HCT116 (cell line): Measurements from ENCODE around the gene GLCE. TPM values are rescaled to one million over a fixed set of nuclear protein-coding genes. Genes with fewer than 3 reads are reported as not detected.

Source experiments
- ATAC-seq: fragments of 200-7000 bp; cut with Tn5 transposase; 2 replicates; pipeline ENCODE4 v1.9.1; 2020; ENCODE audit warnings: mild to moderate bottlenecking, moderate library complexity
- BruUV-seq: library from RNA; stranded (reverse); fragments of 400-500 nt; replicated peaks from 2 replicates; lab custom pipeline; 2021; lab: Mats Ljungman, UMichigan
- CTCF ChIA-PET: fragments of 300-600 bp; sonication (Branson Sonifier 250); formaldehyde crosslinking; loops from one replicate; lab custom pipeline; 2021; ENCODE audit warnings: antibody characterized with exemption; lab: Charles Lee
- POLR2A ChIA-PET: fragments of 300-600, 350-600 bp; sonication (Branson Sonifier 250); formaldehyde crosslinking; loops from one replicate; lab custom pipeline; 2021; ENCODE audit warnings: antibody characterized with exemption; lab: Charles Lee
- RAD21 ChIA-PET, 2 experiments: fragments of 300-600 bp; sonication (Branson Sonifier 250); formaldehyde crosslinking; loops; one replicate each; lab custom pipeline; 2023; ENCODE audit warnings: low total read pairs in 2 of 2; ENCODE audit not compliant: uncharacterized antibody in 2 of 2, unreplicated experiment in 2 of 2, low non-redundant PET in 1 of 2; lab: Charles Lee
- DNase-seq: peaks from one replicate; pipeline ENCODE4 v3.0.0-alpha.2; 2010; ENCODE audit warnings: low read depth, low spot score
- H2AFZ ChIP-seq: fragments of 200-600 bp; shearing (Covaris generic), sonication (generic); 2 replicates; pipeline ENCODE4 v1.6.1; 2017; ENCODE audit warnings: low read depth, mixed run types, mixed read lengths, antibody characterized with exemption, low read length; ENCODE audit not compliant: poor library complexity, severe bottlenecking
- H3K27ac ChIP-seq: 2 replicates; pipeline ENCODE4 v1.5.1; 2012; ENCODE audit warnings: low read depth, low read length
- H3K27me3 ChIP-seq: fragments of 200-600 bp; sonication (generic); 2 replicates; pipeline ENCODE4 v1.6.1; 2016; ENCODE audit warnings: mixed run types, low read length, mixed read lengths; ENCODE audit not compliant: insufficient read depth
- H3K36me3 ChIP-seq, 2 experiments: fragments of 200-500 bp in 1 of 2; fragments of 200-600 bp in 1 of 2; sonication (Bioruptor generic) in 1 of 2; sonication (generic) in 1 of 2; 2 replicates each; pipeline versions ENCODE4 v1.5.1 to v1.6.1; 2014 to 2016; ENCODE audit warnings: low read length in 2 of 2, inconsistent platforms in 1 of 2, mixed read lengths in 1 of 2, mixed run types in 1 of 2; ENCODE audit not compliant: insufficient read depth in 2 of 2, control insufficient read depth in 1 of 2
- H3K4me1 ChIP-seq, 2 experiments: fragments of 200-600 bp in 1 of 2; sonication (generic) in 1 of 2; 2 replicates each; pipeline versions ENCODE4 v1.5.1 to v1.6.1; 2012 to 2017; ENCODE audit warnings: low read length in 2 of 2, inconsistent platforms in 1 of 2, mild to moderate bottlenecking in 1 of 2, mixed read lengths in 1 of 2, mixed run types in 1 of 2, moderate library complexity in 1 of 2; ENCODE audit not compliant: insufficient read depth in 2 of 2, control insufficient read depth in 1 of 2
- H3K4me2 ChIP-seq: fragments of 200-600 bp; sonication (generic); 2 replicates; pipeline ENCODE4 v1.6.1; 2017; ENCODE audit warnings: mixed run types, low read length, mixed read lengths
- H3K4me3 ChIP-seq, 2 experiments: fragments of 200-600 bp in 1 of 2; sonication (generic) in 1 of 2; replicated peaks in 1 of 2; 2 replicates each; pipeline ENCODE4 v1.5.1; 2011 to 2016; ENCODE audit warnings: low read length in 2 of 2, control low read depth in 1 of 2, low read depth in 1 of 2, mild to moderate bottlenecking in 1 of 2, mixed read lengths in 1 of 2, mixed run types in 1 of 2
- H3K79me2 ChIP-seq: fragments of 200-600 bp; sonication (generic); 2 replicates; pipeline ENCODE4 v1.6.1; 2017; ENCODE audit warnings: mild to moderate bottlenecking, mixed run types, low read length, moderate library complexity, mixed read lengths; ENCODE audit not compliant: insufficient read depth
- H3K9ac ChIP-seq: fragments of 200-600 bp; sonication (generic); 2 replicates; pipeline ENCODE4 v1.6.1; 2016; ENCODE audit warnings: low read length, mixed read lengths
- H3K9me2 ChIP-seq: fragments of 200-600 bp; sonication (generic), shearing (Covaris generic); 2 replicates; pipeline ENCODE4 v1.6.1; 2017; ENCODE audit warnings: mixed run types, mild to moderate bottlenecking, moderate library complexity; ENCODE audit not compliant: insufficient read depth
- H3K9me3 ChIP-seq, 2 experiments: fragments of 200-500 bp in 1 of 2; fragments of 200-600 bp in 1 of 2; sonication (Bioruptor generic) in 1 of 2; sonication (generic) in 1 of 2; 2 replicates each; pipeline ENCODE4 v1.6.1; 2014 to 2017; ENCODE audit warnings: low read length in 2 of 2, mixed read lengths in 2 of 2, inconsistent platforms in 1 of 2, low read depth in 1 of 2, mild to moderate bottlenecking in 1 of 2, mixed run types in 1 of 2, moderate library complexity in 1 of 2; ENCODE audit not compliant: control insufficient read depth in 1 of 2, insufficient read depth in 1 of 2
- H4K20me1 ChIP-seq: fragments of 200-600 bp; sonication (generic), shearing (Covaris generic); 2 replicates; pipeline ENCODE4 v1.6.1; 2017; ENCODE audit warnings: mixed run types, mild to moderate bottlenecking, moderate library complexity; ENCODE audit not compliant: insufficient read depth
- EGR1 ChIP-seq: IDR thresholded peaks from 2 replicates; pipeline ENCODE4 v1.6.1; 2012; ENCODE audit warnings: low read depth
- EZH2 ChIP-seq: fragments of 200-600 bp; sonication (generic); IDR thresholded peaks from 2 replicates; pipeline ENCODE4 v1.6.1; 2017; ENCODE audit warnings: antibody characterized with exemption, mixed run types
- EZH2phosphoT487 ChIP-seq: fragments of 200-600 bp; IDR thresholded peaks from 2 replicates; pipeline ENCODE4 v1.6.1; 2018; ENCODE audit warnings: antibody characterized with exemption, borderline replicate concordance
- FOSL1 ChIP-seq: IDR thresholded peaks from 2 replicates; pipeline ENCODE4 v1.6.1; 2012; ENCODE audit warnings: low read depth
- MAX ChIP-seq: IDR thresholded peaks from 2 replicates; pipeline ENCODE4 v1.6.1; 2012
- POLR2AphosphoS5 ChIP-seq: IDR thresholded peaks from 2 replicates; pipeline ENCODE4 v1.6.1; 2011; ENCODE audit warnings: mild to moderate bottlenecking, low read depth, low read length, moderate library complexity
- RAD21 ChIP-seq: IDR thresholded peaks from 2 replicates; pipeline ENCODE4 v1.6.1; 2012; ENCODE audit warnings: low read depth, mild to moderate bottlenecking
- SP1 ChIP-seq: IDR thresholded peaks from 2 replicates; pipeline ENCODE4 v1.6.1; 2012; ENCODE audit warnings: low read depth
- YY1 ChIP-seq: IDR thresholded peaks from 2 replicates; pipeline ENCODE4 v1.6.1; 2011; ENCODE audit warnings: low read length, low read depth, moderate library complexity, mild to moderate bottlenecking; ENCODE audit not compliant: insufficient replicate concordance; ENCODE audit errors: extremely low read depth
- intact Hi-C: fragments of 100-400 bp; cut with micrococcal nuclease; formaldehyde crosslinking; loops from 2 replicates; pipeline ENCODE4 v1.10.0; 2022
- total RNA-seq: library from RNA; stranded (reverse); gene quantifications from one replicate; pipeline ENCODE4 v1.2.1, GENCODE V29; 2021; ENCODE audit not compliant: unreplicated experiment
- TF ChIP-seq, protein P1 (sequence below): IDR thresholded peaks from 2 replicates; pipeline ENCODE4 v1.6.1; 2011; ENCODE audit warnings: mild to moderate bottlenecking, low read length, moderate library complexity; ENCODE audit not compliant: insufficient replicate concordance; ENCODE audit errors: extremely low read depth
- TF ChIP-seq, protein P2 (sequence below): IDR thresholded peaks from 2 replicates; pipeline ENCODE4 v1.6.1; 2012; ENCODE audit warnings: low read depth

The GLCE gene
- total RNA-seq, 1 experiment from 2014 or later, result 22.2 TPM

- TF ChIP-seq, protein P1, sequence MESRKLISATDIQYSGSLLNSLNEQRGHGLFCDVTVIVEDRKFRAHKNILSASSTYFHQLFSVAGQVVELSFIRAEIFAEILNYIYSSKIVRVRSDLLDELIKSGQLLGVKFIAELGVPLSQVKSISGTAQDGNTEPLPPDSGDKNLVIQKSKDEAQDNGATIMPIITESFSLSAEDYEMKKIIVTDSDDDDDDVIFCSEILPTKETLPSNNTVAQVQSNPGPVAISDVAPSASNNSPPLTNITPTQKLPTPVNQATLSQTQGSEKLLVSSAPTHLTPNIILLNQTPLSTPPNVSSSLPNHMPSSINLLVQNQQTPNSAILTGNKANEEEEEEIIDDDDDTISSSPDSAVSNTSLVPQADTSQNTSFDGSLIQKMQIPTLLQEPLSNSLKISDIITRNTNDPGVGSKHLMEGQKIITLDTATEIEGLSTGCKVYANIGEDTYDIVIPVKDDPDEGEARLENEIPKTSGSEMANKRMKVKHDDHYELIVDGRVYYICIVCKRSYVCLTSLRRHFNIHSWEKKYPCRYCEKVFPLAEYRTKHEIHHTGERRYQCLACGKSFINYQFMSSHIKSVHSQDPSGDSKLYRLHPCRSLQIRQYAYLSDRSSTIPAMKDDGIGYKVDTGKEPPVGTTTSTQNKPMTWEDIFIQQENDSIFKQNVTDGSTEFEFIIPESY, result no peak
- TF ChIP-seq, protein P2, sequence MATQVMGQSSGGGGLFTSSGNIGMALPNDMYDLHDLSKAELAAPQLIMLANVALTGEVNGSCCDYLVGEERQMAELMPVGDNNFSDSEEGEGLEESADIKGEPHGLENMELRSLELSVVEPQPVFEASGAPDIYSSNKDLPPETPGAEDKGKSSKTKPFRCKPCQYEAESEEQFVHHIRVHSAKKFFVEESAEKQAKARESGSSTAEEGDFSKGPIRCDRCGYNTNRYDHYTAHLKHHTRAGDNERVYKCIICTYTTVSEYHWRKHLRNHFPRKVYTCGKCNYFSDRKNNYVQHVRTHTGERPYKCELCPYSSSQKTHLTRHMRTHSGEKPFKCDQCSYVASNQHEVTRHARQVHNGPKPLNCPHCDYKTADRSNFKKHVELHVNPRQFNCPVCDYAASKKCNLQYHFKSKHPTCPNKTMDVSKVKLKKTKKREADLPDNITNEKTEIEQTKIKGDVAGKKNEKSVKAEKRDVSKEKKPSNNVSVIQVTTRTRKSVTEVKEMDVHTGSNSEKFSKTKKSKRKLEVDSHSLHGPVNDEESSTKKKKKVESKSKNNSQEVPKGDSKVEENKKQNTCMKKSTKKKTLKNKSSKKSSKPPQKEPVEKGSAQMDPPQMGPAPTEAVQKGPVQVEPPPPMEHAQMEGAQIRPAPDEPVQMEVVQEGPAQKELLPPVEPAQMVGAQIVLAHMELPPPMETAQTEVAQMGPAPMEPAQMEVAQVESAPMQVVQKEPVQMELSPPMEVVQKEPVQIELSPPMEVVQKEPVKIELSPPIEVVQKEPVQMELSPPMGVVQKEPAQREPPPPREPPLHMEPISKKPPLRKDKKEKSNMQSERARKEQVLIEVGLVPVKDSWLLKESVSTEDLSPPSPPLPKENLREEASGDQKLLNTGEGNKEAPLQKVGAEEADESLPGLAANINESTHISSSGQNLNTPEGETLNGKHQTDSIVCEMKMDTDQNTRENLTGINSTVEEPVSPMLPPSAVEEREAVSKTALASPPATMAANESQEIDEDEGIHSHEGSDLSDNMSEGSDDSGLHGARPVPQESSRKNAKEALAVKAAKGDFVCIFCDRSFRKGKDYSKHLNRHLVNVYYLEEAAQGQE, result no peak
- TF ChIP-seq RAD21, result no peak
- TF ChIP-seq YY1, result no peak
- no peak for TF ChIP-seq EZH2
- TF ChIP-seq EGR1, result no peak
Observed at GRCh38 chr15:69222002-69222474, 61.6 kb downstream of the GLCE start (continued).

GRCh38 chr15:69223083-69223813 is 62.8 kb downstream of the GLCE start:
- Histone ChIP-seq H4K20me1 (no peaks in the 10 kb centered on the region), H3K27ac (no peak overlapping the region), H3K4me2 (no peak overlapping the region), H3K79me2 (no peaks in the 10 kb centered on the region), H3K36me3 (no peaks in the 10 kb centered on the region), H3K9me3 (peaks cover 3% of the 10 kb centered on the region in 2 experiments; a peak in 2 of 4 replicates), H3K9ac (no peak overlapping the region), H2AFZ (no peak overlapping the region), H3K27me3 (no peaks in the 10 kb centered on the region), H3K4me3 (no peak overlapping the region), H3K4me1 (no peaks in the 10 kb centered on the region), H3K9me2 (no peaks in the 10 kb centered on the region)
- ChIA-PET POLR2A (interaction anchor here (1.4 kb wide), 1 partner anchor 63 kb away, joined by 3 read pairs; the partner anchor contains the start of gene GLCE), RAD21 (no interaction called here), CTCF (interaction anchor here (1.1 kb wide), 1 partner anchor 10 kb away, joined by 4 read pairs; no protein-coding TSS in a partner anchor)
- intact Hi-C loops, result no loop called here
- DNase-seq (no peak), ATAC-seq (no peak)
- no TSS peak for BruUV-seq
- no peak for TF ChIP-seq EZH2phosphoT487
- TF ChIP-seq, protein P1, result no peak
- TF ChIP-seq MAX, result no peak
- TF ChIP-seq FOSL1, result no peak
- TF ChIP-seq SP1, result no peak
- TF ChIP-seq POLR2AphosphoS5, result no peak
- no peak for TF ChIP-seq YY1
- TF ChIP-seq EGR1, result no peak
